Fibroblast of skin of left quadriceps (primary cell): ENCODE measurements around the gene THADA.
"Not testable (repeated sequence)": the region's sequence is repeated elsewhere in the genome, so short reads cannot be mapped to it uniquely, and the experiment has no call there.

Experiments
- DNase-seq, 2 experiments: peaks; one replicate each; pipeline ENCODE4 v3.0.0-alpha.2; 2013; ENCODE audit warnings: low read depth in 2 of 2

The THADA gene

DNA sequence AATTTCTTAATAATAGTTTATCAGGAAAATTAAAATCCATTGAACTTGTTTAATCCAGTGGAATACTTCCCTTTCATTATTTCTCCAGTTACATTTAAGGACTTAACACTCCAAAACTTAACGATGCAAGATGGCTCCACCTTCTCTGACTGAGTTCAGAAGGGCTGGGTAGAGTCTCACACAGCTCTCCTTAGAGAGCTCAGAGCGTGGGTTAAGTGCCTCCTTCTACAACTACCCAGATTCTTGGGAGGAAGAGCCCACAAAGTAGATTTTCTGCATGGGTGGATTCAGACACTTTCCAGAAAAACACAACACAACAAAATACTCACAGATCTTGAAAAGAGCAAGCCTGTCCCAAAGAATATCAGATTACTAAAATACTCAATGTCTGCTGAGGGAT lies 130.6 kb downstream of the THADA start:
- DNase-seq, result no peak

- DNase-seq, result no peak
Measured at GRCh38 chr2:43464590-43464989, 131.2 kb downstream of the THADA start.

DNA sequence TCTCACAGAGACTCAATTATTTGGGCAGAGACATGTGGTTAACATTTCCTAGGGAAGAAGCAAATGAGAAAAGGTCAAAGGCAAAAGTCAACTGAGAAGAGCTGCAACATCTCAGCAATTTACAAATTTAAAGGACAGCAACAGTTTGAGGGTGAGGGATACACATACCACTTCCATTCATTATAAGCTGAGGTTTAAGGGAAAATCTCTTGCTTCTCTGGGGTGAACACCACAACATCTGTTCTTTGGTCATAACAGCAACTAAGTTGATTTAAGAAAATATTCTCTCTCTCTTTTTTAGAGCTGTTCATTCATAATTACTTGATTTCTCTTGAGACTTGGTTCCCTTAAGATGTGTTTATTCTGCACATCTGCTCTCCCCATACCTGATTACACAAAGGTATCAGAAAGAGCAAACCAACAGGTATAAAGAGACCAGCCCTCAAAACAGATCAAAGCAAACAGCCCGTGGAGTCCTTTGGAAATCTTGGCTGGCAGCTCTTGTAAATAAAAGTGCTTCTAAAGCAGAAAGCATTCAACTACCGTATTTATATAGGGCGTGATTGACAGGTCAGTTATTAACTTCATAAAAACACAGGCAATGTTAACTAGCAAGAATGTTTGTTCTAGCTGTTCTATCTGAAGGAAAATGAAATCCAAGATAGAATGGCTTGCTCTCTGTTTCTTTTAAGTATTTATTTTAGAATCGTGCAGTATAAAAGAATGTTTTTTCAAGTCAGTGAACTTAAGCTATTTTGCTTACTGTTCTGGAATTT lies 132.8 kb downstream of the THADA start:
- no peak for DNase-seq

DNA sequence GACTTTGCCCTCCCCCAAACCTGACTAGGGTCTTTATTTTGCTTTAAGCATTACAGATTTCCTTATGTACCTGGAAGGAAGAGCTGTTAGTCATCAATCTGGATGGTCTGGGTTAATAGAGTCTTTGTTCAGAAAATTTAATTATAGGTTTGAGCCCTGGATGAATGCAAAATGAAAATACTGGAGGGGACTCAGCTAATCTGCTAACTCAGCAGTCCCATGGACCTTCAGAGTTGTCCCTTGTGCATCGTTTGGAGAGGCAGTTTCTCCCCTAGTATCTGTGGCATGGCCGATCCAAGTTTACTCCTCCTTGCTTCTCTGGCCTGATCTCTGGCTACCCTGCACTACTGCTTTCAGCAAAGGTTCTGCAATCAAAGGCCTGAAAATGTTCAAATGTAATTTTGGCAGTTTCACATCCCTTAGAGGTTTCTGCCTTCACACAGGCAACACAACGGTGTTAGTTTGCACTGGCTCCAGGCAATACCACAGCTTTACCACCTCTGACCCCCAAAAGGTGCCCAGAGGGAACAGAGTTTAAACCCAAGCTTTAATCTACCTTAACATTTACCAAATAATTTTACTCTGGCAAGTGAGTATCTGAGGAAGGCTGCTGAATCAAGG lies 134.3 kb downstream of the THADA start:
- DNase-seq, result no peak

- DNase-seq, result no peak
Measured at GRCh38 chr2:43460611-43461365, 135.1 kb downstream of the THADA start.

DNA sequence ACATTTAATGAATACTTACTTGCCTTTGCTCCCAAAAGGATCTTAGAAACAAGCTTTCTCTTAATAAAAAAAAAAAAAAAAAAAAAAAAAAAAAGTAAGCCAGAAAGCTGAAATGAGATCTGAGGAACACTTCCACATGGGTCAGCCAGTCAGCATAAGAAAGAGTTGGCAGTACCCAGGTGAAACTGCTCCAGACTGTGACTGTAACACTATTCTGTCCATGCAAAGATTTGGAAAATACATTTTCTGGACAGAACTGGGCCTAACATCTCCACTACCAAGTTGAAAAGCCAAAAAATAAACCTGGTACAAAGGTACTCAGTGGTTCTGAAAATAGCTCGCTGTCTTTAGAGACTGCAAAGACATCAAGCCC lies 135.7 kb downstream of the THADA start:
- DNase-seq, result no peak

DNA sequence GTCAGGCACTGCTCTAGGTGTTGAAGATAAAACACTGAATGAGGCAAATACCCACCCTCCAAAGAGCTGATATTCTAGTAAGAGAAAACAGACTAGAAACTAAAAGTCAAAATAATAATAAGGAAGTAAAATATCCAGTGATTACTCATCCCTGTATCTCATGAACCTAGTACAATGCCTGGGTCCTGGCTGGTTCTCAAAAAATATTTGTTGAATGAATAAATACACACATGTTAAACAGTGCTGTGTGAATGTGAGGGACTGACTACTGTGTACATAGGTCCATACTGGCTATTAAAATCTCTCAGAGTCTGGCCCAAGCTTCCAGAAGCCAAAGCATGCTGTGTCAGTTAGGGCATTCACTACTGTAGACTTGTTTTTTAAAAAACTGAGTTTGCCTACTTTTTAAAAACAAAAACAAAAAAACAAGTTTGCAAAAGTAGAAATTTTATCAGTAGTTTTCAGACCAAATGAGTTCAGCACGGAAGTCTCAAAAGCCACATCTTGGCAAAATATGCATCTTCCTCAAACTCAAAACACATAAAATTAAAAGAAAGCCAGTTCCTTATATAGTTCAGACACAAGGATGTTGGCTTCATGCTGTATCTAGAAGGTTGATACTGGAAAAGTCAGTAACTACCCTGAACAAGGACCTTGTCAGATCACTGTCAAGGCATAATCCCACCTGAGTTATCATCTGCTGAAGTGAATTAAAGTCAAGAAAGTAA lies 136.2 kb downstream of the THADA start:
- DNase-seq, result no peak

DNA sequence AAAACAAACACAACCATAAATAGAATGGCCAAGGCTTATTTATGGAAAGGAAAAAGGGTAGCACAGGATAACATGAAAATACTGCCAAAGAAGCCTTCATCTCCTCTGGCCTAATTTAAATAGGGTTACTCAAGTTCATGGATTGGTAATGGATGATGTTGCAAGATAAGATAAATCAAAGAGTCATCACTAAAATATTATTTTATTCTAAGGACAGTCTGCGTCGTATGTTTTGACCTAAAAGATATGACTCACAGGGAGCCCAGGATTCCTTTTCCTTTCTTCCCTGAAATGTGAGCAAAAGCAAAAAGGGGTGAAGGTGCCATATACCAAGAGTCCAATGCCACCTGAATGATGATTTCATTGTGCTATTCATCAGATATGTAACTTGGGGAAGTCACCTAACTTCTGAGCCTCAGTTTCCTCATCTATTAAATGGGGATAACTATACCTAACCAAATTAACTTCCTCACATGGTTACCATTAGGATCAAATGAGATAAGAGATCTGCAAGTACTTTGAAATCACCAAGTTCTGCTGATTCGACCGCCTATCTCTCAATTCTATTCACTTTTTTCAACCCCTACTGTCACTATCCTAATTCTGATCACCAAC lies 137.7 kb downstream of the THADA start:
- peak; percentile 65 to 69 for DNase-seq

GRCh38 chr2:43455731-43456642 lies 139.9 kb downstream of the THADA start:
- no peak for DNase-seq

DNA sequence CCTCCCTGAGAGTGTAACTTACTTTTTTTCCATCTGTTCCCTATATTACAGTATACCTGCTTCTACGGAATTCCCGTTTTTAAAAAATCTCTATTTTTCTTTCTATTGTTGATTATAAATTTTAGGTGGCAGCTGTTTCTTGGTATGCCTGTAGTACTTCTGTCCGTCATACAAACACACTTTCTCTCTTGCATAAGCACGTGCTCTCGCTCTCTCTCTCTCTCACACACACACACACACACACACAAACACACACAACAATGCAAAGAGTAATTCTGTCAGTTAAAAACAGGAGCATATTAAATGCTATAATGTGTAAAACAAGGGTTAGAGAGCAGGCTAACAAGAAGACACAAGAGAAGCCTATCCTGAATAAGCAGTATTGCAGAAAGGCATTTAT lies 140.5 kb downstream of the THADA start:
- DNase-seq, result no peak

GRCh38 chr2:43454791-43455190 lies 141.0 kb downstream of the THADA start:
- DNase-seq, result no peak

DNA sequence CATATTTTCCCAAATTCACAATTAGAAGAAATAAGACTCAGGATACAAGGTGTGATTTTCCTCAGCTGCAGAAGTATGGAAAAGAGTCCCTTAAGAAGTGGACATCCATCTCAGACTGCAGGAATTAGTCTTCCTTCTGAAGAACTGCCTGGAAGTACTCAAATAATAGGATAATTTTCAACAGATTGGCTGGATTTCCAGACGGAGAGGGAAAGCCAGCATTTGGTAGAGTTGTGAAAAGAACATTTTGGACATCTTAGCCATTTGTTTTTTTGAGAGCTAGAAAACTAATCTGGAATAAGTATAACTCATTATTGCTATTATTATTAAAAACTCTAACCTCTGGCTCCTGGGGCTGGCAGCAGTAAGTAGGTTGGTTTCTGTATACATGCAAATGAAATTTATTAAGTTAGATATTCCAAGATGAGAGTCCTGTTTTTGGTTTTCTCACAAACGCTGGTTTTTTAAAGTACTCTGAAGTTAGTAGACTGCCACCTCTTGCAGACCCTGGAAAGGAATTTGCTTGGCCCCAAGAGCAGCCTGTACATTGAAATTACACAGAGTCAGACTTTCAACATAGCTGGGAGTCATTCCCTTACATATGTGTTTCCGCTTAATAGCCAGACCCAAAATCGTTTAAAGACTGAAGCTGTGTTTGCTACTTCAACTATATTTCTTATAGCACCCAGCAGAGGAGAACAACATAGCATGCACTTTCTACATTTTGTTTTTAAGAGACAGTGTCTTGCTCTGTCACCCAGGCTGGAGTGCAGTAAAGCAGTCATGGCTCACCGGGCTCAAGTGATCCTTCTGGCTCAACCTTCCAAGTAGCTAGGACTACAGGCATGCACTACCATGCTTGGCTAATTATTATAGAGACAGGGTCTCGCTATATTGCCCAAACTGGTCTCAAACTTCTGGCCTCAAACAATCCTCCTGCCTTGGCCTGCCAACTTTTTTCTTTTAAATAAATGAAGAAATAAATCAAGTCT lies 142.4 kb downstream of the THADA start:
- no peak for DNase-seq

GRCh38 chr2:43452318-43452731 lies 143.5 kb downstream of the THADA start:
- DNase-seq, result no peak

DNA sequence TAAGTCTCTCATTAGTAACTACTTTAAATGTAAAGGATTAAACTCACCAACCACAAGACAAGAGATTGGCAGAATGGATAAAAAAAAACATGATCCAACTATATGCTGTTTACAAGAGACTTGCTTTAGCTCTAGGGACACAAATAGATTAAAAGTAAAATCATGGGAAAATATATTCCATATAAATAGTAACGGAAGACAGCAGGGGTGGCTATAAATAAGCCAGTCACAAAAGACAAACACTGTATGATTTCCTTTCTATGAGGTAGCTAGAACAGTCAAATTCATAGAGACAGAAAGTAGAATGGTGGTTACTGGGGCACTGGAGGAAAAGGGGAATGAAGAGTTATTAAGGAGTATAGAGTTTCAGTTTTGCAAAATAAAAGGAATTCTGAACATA lies 145.2 kb downstream of the THADA start:
- DNase-seq, result no peak

DNA sequence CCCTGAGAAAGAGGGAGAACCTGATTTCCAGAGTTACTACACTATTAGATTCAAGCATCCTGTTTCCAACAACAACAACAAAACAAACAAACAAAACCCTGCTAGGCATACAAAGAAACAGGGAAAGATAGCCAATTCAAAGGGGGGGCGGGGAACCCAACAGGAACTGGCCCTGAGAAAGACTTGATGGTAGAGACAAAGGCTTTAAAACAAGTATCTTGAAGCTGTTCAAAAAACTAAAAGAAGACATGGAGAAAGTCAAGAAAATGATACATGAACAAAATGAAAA lies 147.1 kb downstream of the THADA start:
- DNase-seq, result no peak

- no peak for DNase-seq
Measured at GRCh38 chr2:43448011-43448821, 147.6 kb downstream of the THADA start.

- not testable (repeated sequence) for DNase-seq
Measured at GRCh38 chr2:43446755-43447154, 149.1 kb downstream of the THADA start.

DNA sequence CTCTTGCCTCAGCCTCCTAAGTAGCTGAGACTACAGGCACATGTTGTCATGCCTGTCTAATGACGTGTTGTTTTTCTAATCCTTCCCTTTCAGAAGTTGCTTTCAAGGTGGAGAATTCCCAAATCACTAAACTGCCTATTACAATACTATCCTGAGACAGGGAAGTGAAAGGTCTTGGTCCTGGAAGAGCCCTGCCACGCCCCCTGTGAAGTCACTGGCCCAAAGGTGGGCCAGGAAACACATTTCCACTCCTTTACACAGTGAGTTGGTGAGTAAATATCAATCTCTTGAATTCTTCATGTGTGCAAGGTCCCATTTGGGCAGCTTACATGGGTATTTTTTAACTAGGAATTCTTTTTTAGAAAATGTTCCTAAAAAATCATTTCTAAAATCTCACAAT lies 150.1 kb downstream of the THADA start:
- no peak for DNase-seq
